GM10248 (cell line): Measurements from ENCODE around the gene UAP1L1.

Experiments used
- CTCF ChIA-PET: fragments of 300-600 bp; sonication (Branson Sonifier 250); formaldehyde crosslinking; extraction: SDS; loops from one replicate; lab custom pipeline; 2021; ENCODE audit warnings: antibody characterized with exemption; lab: Yijun Ruan, JAX
- POLR2A ChIA-PET: fragments of 350-650 bp; sonication (Branson Sonifier 250); formaldehyde crosslinking; extraction: SDS; loops from one replicate; lab custom pipeline; 2020; ENCODE audit warnings: antibody characterized with exemption; lab: Yijun Ruan, JAX
- DNase-seq: peaks from one replicate; pipeline ENCODE4 v3.0.0; 2012; ENCODE audit errors: extremely low spot score
- CTCF ChIP-seq: IDR thresholded peaks from 2 replicates; pipeline ENCODE4 v1.5.1; 2012; ENCODE audit warnings: mild to moderate bottlenecking, low read depth; ENCODE audit errors: extremely low read depth, missing control alignments, control extremely low read depth

UAP1L1 gene

GRCh38 chr9:137103206-137103999, 26.1 kb downstream of the UAP1L1 start:
- ChIA-PET CTCF (interaction anchor here (1.2 kb wide), 1 partner anchor 56 kb away, joined by 3 read pairs; no protein-coding TSS in a partner anchor), POLR2A (no interaction called here)
- no peak for TF ChIP-seq CTCF
- no peak for DNase-seq

GRCh38 chr9:137105814-137106661, 28.7 kb downstream of the UAP1L1 start:
- TF ChIP-seq CTCF = no peak
- POLR2A ChIA-PET = interaction anchor here (0.5 kb wide), 1 partner anchor 47 kb away, joined by 4 read pairs; no protein-coding TSS in a partner anchor
- CTCF ChIA-PET = interaction anchor here (1.0 to 3.7 kb wide), 4 partner anchors 11 to 131 kb away, joined by 3 to 18 read pairs (median 10); partner anchors contain the start of gene RNF224
- no peak for DNase-seq

- ChIA-PET POLR2A (interaction anchor here (0.5 to 1.3 kb wide), 2 partner anchors 20 to 48 kb away, joined by 3 to 4 read pairs; partner anchors contain the start of gene MAN1B1), CTCF (interaction anchor here (0.7 to 3.7 kb wide), 6 partner anchors 11 to 130 kb away, joined by 3 to 18 read pairs (median 3); partner anchors contain the start of gene RNF224)
- no peak for DNase-seq
- no peak for TF ChIP-seq CTCF
Observed at GRCh38 chr9:137106662-137107250, 29.4 kb downstream of the UAP1L1 start.

GRCh38 chr9:137107312-137107921, 30.1 kb downstream of the UAP1L1 start:
- CTCF ChIA-PET = interaction anchor here (0.7 to 3.7 kb wide), 5 partner anchors 11 to 130 kb away, joined by 3 to 18 read pairs (median 3); no protein-coding TSS in a partner anchor
- DNase-seq = no peak
- POLR2A ChIA-PET = interaction anchor here (1.3 to 1.4 kb wide), 2 partner anchors 11 to 20 kb away, joined by 3 to 4 read pairs; partner anchors contain the start of gene MAN1B1
- no peak for TF ChIP-seq CTCF

- ChIA-PET POLR2A (interaction anchor here (1.3 to 1.4 kb wide), 2 partner anchors 12 to 21 kb away, joined by 3 to 4 read pairs; partner anchors contain the start of gene MAN1B1), CTCF (interaction anchor here (1.7 to 3.4 kb wide), 2 partner anchors 13 to 19 kb away, joined by 3 to 18 read pairs; no protein-coding TSS in a partner anchor)
- no peak for TF ChIP-seq CTCF
- no peak for DNase-seq
Observed at GRCh38 chr9:137107982-137108381, 30.7 kb downstream of the UAP1L1 start.
